ENCODE results near the gene SOCS3.
A peak's percentile ranks its signal among the peaks of the same experiment; 100 is the strongest.
"Not testable (repeated sequence)": the region's sequence is repeated elsewhere in the genome, so short reads cannot be mapped to it uniquely, and the experiment has no call there.

The SOCS3 gene

GRCh38 chr17:78329263-78330059, 30.4 kb downstream of the SOCS3 start:
- no peak for DNase-seq (ENCODE audit: low read depth)

- no peak for DNase-seq (ENCODE audit: low read depth)
These were observed 32.0 kb downstream of the SOCS3 start for GRCh38 chr17:78327880-78328279.

GRCh38 chr17:78325076-78325687, 34.7 kb downstream of the SOCS3 start:
- no peak for DNase-seq (ENCODE audit: low read depth)

- no peak for DNase-seq (ENCODE audit: low read depth)
These were observed 35.3 kb downstream of the SOCS3 start for GRCh38 chr17:78324391-78325075.

GRCh38 chr17:78323826-78324390, 36.0 kb downstream of the SOCS3 start:
- no peak for DNase-seq (ENCODE audit: low read depth)

- DNase-seq (ENCODE audit: low read depth), result no peak
These were observed 36.9 kb downstream of the SOCS3 start for GRCh38 chr17:78322858-78323455.

- DNase-seq (ENCODE audit: low read depth), result no peak
These were observed 37.5 kb downstream of the SOCS3 start for GRCh38 chr17:78322327-78322857.

GRCh38 chr17:78318843-78319242, 41.0 kb downstream of the SOCS3 start:
- DNase-seq (ENCODE audit: low read depth), result no peak

- no peak for DNase-seq (ENCODE audit: low read depth)
These were observed 41.5 kb downstream of the SOCS3 start for GRCh38 chr17:78318407-78318806.

- no peak for DNase-seq (ENCODE audit: low read depth)
These were observed 42.0 kb downstream of the SOCS3 start for GRCh38 chr17:78317794-78318400.

GRCh38 chr17:78316867-78317789, 42.7 kb downstream of the SOCS3 start:
- DNase-seq (ENCODE audit: low read depth), result no peak

GRCh38 chr17:78316115-78316866, 43.6 kb downstream of the SOCS3 start:
- no peak for DNase-seq (ENCODE audit: low read depth)

GRCh38 chr17:78315355-78316114, 44.3 kb downstream of the SOCS3 start:
- no peak for DNase-seq (ENCODE audit: low read depth)

- no peak for DNase-seq (ENCODE audit: low read depth)
These were observed 45.1 kb downstream of the SOCS3 start for GRCh38 chr17:78314683-78315354.

- DNase-seq (ENCODE audit: low read depth), result peak; percentile 37
These were observed 45.9 kb downstream of the SOCS3 start for GRCh38 chr17:78313735-78314648.

- not testable (repeated sequence) for DNase-seq (ENCODE audit: low read depth)
These were observed 50.1 kb downstream of the SOCS3 start for GRCh38 chr17:78309659-78310255.
